Nucleus accumbens (tissue), 56 donors: ENCODE data around the gene XPO6.
A peak's percentile ranks its signal among the peaks of the same experiment; 100 is the strongest.

Source experiments
- DNase-seq, 56 donors: peaks; one replicate each; lab custom pipeline; 2025; lab: John Stamatoyannopoulos, UW

XPO6 gene

DNA sequence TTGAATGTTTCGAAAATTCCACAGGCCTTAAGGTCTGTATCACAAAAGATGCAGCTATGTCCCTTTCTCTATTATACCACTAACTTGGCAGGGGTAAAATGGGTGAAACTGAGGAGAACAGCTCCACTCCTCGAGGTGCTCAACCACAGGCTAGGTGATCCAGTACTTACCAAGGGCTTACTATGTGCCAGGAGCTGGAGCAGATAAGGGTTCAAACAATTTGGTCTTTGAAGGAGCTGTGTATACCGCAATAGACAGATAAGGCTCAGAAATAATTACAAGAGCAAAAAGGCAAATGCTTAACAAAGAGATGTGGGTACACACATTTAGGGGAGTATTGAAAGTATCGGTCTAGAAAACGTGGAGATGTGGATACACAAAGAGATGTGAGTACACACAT lies 1.5 kb downstream of the XPO6 start:
- no peak for DNase-seq

DNA sequence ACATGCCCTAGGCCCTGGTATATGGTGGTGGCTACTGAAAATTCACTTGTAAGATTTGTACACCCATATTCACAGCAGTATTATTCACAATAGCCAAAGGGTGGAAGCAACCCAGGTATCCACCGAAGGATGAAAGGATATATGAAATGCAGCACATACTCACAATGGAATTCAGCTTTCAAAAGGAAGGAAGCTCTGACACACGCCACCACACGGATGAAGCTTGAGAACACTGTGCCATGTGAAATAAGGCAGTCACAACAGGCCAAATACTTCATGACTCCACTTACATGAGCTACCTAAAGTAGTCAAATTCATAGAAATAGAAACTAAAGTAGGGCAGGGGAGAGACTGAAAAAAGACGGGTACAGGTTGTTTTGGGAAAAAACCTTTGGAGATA lies 2.9 kb downstream of the XPO6 start:
- DNase-seq, result no peak

DNA sequence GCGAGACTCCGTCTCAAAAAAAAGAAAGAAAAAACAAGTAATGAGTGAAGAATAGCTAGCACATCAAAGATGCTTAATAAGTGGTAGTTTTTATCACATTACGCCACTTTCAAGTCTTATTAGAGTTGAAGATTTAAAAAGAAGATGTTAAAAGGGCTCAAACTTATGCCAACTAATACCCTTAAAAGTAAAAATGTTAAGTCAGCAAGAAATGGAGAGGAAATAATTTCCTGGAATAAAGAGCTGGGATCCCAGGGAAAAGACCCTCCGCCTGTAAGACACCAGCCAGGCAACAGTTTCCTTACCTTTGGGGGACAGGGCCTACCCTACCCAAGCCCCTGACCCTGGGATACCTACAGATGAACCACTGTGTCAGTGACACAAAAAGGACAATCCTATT lies 3.6 kb downstream of the XPO6 start:
- no peak for DNase-seq

DNA sequence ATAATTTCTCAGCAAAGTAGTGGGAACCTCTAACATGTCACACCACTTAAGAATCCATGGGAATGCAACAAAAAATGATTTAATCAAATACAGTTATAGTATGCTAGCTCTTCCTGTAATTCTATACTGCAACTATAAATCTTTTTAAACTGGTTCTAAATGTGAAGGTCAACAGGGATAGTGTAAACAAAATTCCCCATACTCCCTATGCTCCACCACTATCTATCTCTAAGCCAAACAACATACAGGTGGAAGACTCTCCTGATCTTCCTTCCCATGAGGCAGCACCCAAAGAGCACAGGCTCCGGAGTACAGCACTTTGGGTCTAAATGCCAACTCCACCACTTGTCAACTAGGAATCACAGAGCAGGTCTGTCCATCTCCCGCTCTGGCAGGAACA lies 4.4 kb downstream of the XPO6 start:
- no peak for DNase-seq

DNA sequence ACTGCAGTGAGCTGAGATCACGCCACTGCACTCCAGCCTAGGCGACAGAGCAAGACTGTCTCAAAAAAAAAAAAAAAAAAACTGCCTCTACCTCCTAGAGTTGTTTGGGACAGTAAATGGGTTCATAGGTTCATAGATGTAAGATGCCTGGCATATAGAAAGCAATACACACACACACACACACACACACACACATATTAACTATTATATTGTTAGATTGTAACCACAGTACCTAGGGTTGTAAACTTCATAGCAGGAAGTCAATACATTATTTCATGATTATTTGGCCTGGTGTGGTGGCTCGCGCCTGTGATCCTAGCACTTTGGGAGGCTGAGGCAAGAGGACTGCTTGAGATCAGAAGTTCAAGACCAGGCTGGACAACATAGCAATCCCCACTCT lies 5.8 kb downstream of the XPO6 start:
- no peak for DNase-seq

DNA sequence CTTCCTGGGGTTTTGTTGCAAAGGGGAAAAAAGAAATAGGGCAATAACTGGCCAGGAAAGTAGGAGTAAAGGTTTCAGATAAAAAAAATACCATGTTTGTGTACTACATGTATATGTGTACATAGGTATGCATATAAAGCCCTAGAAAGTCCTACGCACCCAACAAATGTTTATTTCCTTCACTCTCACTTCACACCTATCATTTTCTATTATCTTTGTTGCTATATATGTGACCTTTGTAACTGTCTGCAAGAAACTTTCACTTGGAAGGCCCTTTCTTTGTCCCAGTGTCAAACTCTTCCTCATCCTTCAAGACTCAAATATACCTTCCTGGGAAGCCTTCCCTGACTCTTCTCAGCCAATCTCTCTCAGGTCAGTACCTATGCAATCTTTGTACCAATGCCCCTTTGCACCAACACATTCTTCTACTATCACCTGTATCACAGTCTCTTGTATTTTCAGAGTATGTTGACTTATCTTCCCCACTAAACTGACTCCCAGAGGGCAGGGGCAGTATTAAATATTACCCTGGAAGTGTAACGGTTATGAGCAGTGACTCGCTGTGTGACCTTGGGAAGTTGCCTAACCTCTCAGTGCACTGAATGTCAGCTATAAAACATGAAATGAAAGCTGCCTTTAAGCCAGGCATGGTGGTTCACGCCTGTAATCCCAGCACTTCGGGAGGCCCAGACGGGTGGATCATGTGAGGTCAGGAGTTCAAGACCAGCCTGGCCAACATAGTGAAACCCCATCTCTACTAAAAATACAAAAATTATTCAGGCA lies 6.5 kb downstream of the XPO6 start:
- no peak for DNase-seq

DNA sequence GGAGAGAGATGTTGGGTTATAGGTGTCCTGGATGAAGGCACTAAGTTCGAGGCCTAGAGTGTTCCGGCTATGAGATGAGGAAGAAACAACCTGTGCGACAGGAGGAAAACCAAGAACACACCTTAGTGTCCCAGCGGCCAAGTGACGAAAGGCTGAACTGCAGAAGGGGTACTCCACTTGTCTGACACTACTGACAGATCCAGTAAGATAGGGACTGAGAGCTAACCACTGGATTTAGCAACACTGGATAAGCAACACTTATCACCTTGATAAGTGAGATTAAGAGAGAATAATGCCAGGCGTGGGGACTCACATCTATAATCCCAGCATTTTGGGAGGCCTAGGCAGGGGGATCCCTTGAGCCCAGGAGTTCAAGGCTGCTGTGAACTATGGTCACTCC lies 7.1 kb downstream of the XPO6 start:
- DNase-seq, result no peak

DNA sequence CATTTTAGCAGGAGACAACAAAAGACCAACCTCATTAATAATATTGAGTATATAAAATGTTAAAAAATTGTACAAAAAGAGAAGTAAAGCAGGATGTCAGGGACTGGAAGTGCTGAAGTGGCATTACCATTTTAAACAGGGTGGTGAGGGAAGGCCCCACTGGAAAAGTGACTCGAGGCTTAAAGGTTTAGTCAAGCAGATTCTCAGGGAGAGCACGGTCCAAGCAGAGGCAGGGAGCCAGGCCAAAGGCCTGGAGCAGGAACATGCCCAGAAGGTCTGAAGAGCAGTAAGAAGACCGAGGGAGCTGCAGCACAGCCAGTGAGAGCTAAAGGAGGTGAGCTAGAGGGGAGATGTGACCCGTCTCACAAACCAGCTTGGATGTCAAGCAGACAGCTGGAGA lies 7.6 kb downstream of the XPO6 start:
- DNase-seq, result peak in 2 of 56 donors; percentile 4

DNA sequence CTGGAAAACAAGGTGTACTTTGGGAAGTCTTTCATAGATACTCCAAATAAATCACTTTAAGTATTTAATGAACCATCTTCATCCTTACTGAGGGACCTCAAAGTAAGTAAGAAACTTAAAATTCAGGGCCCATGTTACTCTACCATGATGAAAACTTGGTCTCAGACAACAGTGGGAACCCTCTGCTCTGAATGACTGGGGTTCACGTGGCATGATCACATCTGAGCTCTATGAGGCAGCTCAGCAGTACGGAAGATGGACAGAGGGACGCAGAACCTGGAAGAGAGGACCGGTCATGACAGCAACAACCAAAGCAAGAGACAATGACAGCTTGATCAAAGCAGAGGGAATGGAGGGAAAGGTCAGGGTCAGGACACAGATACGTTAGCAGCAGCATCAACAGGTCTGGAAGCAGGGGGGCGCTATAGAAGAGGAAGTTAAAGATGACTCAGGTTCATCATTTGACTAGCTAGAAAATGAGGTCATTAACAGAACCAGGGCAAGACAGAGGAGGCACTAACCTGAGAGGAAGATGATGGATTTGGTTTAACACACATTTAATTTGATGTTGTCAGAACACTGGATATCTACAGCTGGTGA lies 9.5 kb downstream of the XPO6 start:
- no peak for DNase-seq

DNA sequence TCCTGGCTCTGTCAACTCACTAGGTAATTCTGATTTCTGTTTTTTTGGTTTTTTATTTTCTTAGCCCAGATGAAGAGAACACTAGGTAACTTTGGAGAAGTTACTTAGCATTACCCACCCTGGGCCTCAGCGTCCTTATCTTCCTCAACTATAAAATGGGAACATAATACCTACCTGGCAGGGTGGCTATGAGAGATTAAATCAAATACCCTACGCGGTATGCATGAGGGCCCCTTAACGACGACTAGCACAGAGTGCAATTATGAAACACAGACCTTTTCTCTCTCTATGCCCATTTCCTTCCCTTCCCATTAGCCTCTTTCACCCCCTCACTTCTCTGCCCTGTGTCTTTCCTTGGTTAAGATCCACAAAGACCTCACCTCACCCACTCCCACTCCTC lies 11.1 kb downstream of the XPO6 start:
- no peak for DNase-seq

DNA sequence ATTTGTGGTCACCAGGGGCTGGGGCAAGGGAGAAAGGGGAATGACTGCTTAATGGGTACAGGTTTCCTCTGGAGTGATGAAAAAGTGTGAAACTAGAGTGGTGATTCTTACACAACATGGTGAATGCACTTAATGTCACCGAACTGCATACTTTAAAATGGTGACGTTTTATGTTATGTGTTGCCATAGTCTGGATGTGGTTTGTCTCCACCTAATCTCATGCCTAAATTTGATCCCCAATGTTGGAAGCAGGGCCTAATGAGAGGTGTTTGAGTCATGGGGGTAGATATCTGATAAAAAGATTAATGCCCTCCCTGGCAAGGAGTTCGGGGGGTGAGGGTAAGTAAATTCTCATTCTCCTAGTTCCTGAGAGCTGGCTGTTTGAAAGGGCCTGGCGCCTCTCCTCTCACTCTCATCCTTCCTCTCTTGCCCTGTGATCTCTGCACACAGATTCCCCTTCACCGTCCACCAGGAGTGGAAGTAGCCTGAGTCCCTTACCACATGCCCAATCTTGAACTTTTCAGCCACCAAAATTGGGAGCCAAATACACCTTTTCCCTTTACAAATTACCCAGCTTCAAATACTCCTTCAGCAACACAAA lies 15.3 kb downstream of the XPO6 start:
- no peak for DNase-seq

DNA sequence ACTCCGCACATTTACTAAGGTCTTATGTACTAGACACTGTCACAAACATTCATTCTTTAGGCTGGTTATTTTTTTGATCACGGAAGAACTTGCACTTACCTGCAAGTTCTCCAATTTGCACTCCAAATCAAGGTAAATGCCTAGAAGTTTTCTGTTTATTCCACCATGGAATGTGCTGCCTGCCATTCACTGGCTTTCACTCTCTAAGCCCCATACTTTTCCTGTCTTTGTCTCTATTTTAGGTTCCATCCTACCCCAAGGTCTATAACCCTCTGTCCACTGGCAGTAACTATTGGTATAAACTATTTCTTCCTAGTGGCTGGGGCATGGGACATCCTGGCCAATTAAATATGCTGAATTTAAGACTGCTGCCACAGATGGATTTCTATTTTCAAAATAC lies 15.9 kb downstream of the XPO6 start:
- DNase-seq, result no peak

DNA sequence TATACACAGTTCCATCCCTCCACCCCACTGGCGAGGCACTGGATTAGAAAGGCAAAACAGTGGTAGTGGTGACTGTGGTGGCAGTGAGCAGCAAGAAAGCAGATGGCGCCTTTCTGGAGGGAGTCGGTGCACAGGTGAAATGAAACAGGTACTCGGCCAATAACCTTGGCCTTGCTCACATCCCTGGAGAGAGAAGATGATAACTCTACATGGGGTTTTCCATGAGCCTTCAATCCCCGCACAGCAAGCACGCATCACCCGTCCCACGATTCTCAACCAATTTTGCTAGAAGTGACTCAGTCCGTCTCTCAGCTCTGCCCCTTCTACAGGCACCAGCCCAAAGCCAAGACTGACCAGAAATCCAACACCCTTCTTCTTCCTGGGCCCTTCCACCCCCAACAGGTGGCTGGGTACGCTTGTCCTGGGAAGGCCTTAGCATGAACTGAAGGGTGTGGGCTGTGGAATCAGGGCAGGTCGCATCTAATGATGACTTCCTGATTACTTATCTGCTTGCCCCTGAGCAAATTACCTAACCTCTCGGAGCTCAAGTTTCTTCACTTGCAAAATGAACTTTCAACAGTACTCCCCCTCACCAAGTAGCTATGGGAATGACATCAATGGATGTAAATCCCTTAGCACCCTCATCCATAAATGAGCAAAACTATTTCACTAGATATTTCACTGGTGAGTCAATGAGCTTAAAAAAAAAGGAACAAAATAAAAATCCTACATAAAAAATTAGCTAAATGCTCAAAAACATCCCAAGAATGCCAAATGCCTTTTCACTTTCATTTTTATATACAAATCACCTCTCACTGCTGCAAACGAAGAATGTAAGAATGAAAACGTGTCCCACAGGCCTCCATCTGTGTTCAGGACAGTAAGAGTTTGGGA lies 18.0 kb downstream of the XPO6 start:
- DNase-seq, result no peak

DNA sequence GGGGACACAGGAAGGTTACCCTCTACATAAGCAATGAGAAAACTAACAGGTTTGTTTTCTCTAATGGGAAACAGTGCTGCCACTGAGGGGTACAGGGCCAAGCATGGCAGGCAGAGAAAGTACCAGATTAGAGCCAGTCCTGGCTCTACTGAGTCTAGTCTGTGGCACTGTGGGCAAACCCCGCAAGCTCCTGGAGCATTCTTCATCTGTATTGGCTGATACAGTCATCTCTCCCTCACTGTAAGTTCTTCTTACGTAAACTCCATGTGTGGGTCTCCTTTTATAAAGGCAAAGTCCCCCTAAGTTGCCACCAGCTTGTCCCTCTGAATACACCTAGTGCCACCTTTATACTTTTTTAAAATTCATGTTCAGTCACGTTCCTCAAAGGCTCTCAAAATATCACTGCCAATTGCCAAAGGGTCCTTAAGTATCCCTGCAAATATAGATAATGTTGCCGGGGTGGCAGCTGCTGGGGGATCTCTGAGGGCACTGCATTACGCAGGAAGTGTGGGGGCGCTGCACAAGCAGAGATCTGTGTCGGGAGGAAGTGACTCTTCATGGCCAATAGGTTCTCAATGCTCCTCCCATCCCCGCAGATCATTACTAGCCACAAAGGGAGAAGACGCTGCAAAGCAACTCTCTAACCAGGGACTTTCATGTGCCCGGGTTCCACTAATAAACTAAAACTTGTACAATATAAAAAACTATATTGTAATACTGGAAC lies 18.8 kb downstream of the XPO6 start:
- no peak for DNase-seq

DNA sequence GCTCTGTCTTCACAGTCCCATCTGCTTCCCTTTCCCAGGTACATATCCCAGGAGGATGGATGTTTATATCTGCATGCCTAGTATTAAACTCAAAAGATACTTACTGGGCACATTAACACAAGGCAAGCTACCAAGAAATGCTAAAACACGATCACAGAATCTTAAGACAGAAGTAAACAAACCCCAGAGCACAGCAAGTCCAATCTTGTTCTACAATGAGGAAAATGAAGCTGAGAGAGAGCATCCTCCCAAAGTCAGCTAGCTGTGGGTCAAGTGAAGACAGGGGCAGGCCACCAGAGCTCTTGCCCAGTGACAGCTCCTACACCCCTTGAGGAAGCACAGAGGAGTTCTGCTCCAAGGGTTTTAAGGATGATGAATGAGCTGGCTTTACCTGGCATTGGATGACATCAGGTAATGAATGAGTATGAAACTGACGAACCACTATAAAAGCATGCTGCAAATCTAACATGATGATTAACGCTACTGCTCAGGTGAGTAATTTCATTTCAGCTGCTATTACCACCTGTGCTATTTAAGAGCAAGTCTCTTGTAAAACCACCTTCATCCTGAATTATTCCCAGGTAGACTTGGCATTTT lies 20.3 kb downstream of the XPO6 start:
- no peak for DNase-seq

DNA sequence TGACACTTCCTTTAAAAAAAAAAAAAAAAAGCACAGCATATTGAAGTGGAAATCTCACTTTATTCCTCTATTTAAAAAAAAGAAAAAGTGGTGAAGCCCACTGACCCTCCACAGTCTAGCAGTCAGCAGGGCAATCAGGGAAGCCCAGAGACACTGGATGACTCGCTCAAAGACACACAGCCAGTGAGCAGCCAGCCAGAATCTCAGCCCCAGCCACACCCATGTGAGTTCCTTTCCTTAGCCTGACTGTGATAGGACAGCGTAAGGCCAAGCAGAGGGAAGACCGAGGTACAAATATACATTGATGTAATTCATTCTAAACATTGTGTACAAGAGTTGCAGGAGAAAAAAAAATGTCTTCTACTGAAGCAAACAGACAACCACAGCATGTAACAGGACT lies 22.5 kb downstream of the XPO6 start:
- DNase-seq, result no peak

DNA sequence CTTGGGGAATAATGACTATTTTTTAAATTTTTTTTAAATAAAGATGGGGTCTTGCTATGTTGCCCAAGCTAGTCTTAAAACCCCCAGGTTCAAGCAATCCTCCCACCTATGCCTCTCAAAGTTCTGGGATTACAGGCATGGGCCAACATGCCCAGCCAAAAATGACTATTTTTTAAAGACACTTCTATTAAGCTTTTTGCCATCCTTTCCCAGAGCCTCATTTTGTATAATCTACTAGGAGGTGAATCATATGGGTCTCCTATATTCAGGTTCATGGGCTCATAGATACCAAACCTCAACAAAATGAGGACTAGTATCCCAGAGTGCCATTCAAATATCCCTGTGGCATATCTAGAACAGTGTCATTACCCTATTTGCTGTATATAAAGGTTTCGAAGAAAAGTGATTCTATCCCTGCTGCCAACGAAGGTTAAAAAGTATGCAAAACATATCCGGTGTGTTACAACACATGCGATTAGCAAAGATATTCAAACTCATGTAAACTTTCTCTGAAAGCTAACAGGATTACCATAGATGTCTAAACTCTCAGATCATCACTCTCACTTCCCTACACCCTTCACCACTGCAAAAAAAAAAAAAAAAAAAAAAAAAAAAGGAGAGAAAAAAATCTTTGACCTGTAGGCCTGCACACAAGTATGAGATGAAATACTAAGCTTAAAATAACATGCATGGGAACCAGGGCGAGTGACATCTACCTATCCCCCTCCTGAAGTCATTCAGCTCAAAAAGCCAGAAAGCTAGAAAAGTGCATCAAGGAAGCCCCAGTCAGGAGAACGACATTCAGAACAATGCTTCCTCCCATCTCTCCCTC lies 23.5 kb downstream of the XPO6 start:
- no peak for DNase-seq

DNA sequence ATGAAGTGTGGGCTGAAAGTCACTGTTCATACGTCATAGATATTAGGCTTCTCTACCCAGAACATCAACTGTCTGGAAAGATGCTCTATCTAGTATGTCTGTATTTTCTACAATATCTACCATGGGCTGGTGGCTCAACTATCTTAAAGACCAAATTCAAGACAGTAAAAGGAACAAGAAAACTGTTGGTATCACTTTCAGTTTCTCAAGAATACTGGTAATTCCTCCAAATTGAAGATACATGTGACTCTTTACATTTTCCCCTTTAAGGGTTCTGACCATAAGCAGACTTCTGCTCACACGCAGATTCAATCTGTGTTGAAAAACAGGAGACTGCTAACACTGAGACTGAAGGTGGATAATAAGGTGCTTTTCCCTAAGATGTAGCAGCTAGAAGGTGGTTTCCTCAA lies 24.2 kb downstream of the XPO6 start:
- no peak for DNase-seq

DNA sequence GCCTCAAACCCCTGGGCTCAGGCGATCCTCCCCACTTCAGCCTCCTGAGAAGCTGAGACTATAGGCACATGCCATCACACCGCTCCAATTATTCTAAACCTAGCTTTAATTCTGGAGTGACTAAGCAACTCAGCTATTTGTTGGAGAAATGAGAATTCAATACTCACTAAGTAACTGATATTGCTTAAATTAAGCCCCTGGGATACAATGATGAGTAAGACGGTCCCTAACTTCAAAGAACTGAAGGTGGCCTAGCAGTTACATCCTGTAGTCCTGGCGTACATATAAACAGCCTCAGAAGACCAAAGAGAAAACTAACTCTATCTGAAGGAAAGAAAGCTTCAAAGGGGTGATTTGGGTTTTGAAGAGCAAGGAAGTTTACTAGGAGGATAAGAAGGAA lies 25.0 kb downstream of the XPO6 start:
- no peak for DNase-seq
